Natural killer cell (primary cell): ENCODE results near the gene SUN3. TPM values are rescaled to one million over a fixed set of nuclear protein-coding genes. Genes with fewer than 3 reads are reported as not detected.

Experiments used
- ATAC-seq, 3 donors: fragments of 150-1000 bp in 2 of 3; fragments of 200-7000 bp in 1 of 3; cut with Tn5 transposase; 1 replicate in 1 of 3; 2 replicates in 2 of 3; pipeline ENCODE4 v1.10.0; 2021; ENCODE audit warnings: mild to moderate bottlenecking in 2 of 3, moderate library complexity in 2 of 3
- DNase-seq, 2 donors: peaks; one replicate each; pipeline versions ENCODE4 v3.0.0 to v3.0.0-alpha.2; 2013 to 2021; ENCODE audit warnings: mixed read lengths in 1 of 2
- H3K27ac ChIP-seq: one replicate; pipeline ENCODE4 v1.5.1; 2013; ENCODE audit warnings: mild to moderate bottlenecking, low read length
- H3K27me3 ChIP-seq: one replicate; pipeline ENCODE4 v1.6.1; 2013; ENCODE audit warnings: low read length; ENCODE audit not compliant: control insufficient read depth, insufficient read depth
- H3K36me3 ChIP-seq: one replicate; pipeline ENCODE4 v1.6.1; 2013; ENCODE audit warnings: low read length; ENCODE audit not compliant: control insufficient read depth, insufficient read depth
- H3K4me1 ChIP-seq: one replicate; pipeline ENCODE4 v1.6.1; 2013; ENCODE audit warnings: low read length; ENCODE audit not compliant: control insufficient read depth, insufficient read depth
- H3K4me3 ChIP-seq: one replicate; pipeline ENCODE4 v1.5.1; 2013; ENCODE audit warnings: low read length
- H3K9me3 ChIP-seq: one replicate; pipeline ENCODE4 v1.6.1; 2013; ENCODE audit warnings: low read length; ENCODE audit not compliant: control insufficient read depth, insufficient read depth
- H3K27ac Mint-ChIP-seq, 2 donors: one replicate each; pipeline ENCODE4 v1.8.0; 2022; ENCODE audit warnings: mild to moderate bottlenecking in 2 of 2, mixed read lengths in 2 of 2, moderate library complexity in 1 of 2
- H3K27me3 Mint-ChIP-seq, 2 donors: one replicate each; pipeline ENCODE4 v1.8.0; 2022; ENCODE audit warnings: low read depth in 2 of 2, mixed read lengths in 2 of 2
- H3K36me3 Mint-ChIP-seq: one replicate; pipeline ENCODE4 v1.8.0; 2022; ENCODE audit warnings: mixed read lengths
- H3K4me1 Mint-ChIP-seq, 2 donors: one replicate each; pipeline ENCODE4 v1.8.0; 2022; ENCODE audit warnings: mixed read lengths in 2 of 2
- H3K4me3 Mint-ChIP-seq: one replicate; pipeline ENCODE4 v1.8.0; 2022; ENCODE audit warnings: mild to moderate bottlenecking, moderate library complexity, mixed read lengths
- H3K9me3 Mint-ChIP-seq, 2 donors: one replicate each; pipeline ENCODE4 v1.8.0; 2022; ENCODE audit warnings: mixed read lengths in 2 of 2
- CTCF ChIP-seq: fragments of 200-600 bp; IDR thresholded peaks from one replicate; pipeline ENCODE4 v1.8.0; 2022; ENCODE audit warnings: antibody characterized with exemption
- WGBS: methylation state at CpG from one replicate; pipeline ENCODE4 v1.1.7; 2013; ENCODE audit warnings: missing lambda C conversion rate; ENCODE audit not compliant: insufficient coverage; 5-methylcytosine and 5-hydroxymethylcytosine counted together
- intact Hi-C: fragments of 100-400 bp; cut with micrococcal nuclease; formaldehyde crosslinking; loops from one replicate; pipeline ENCODE4 v1.14.2; 2022
- total RNA-seq, 4 donors: library from RNA; stranded (reverse); fragments of 120-200 nt in 1 of 4; gene quantifications; one replicate each; pipeline versions ENCODE4 v1.2.3 to v1.2.4, GENCODE V29; 2013 to 2022

The SUN3 gene
- total RNA-seq, 3 donors from 2014 or later (not counting 1 experiment from before 2014, with no cell fraction given) = 1.3 TPM; not detected in 2

GRCh38 chr7:47999413-47999812, 29.5 kb downstream of the SUN3 start:
- H3K27me3 Mint-ChIP-seq = peaks cover 3 to 35% of the 10 kb centered on the region in 2 donors

GRCh38 chr7:47992446-47992845, 36.5 kb downstream of the SUN3 start:
- TF ChIP-seq CTCF = no peak
- Histone ChIP-seq H3K27ac (peak overlapping the region; percentile 72), H3K4me3 (peak overlapping the region; percentile 54), H3K27me3 (no peaks in the 10 kb centered on the region), H3K9me3 (no peaks in the 10 kb centered on the region), H3K36me3 (no peaks in the 10 kb centered on the region), H3K4me1 (peaks cover 13% of the 10 kb centered on the region)
- Mint-ChIP-seq H3K27ac (peak overlapping the region; percentile 95 to 97), H3K4me3 (peak overlapping the region; percentile 98), H3K9me3 (peaks cover 6 to 8% of the 10 kb centered on the region in 2 donors), H3K36me3 (no peaks in the 10 kb centered on the region), H3K4me1 (peaks cover 16 to 27% of the 10 kb centered on the region in 2 donors), H3K27me3 (no peaks in the 10 kb centered on the region)
- ATAC-seq (no peak), DNase-seq (no peak)
- intact Hi-C loops = loop anchor here (5.0 kb wide), 1 partner anchor 95 kb away; the partner anchor contains the start of gene UPP1
- 70% methylated on average over 3 of the region's 3 CpGs for WGBS

More at GRCh38 chr7:47999413-47999812, 29.5 kb downstream of the SUN3 start:
- Histone ChIP-seq H3K36me3 (no peaks in the 10 kb centered on the region), H3K9me3 (no peaks in the 10 kb centered on the region), H3K4me1 (no peaks in the 10 kb centered on the region), H3K4me3 (no peak overlapping the region), H3K27me3 (no peaks in the 10 kb centered on the region), H3K27ac (no peak overlapping the region)
- Mint-ChIP-seq H3K4me1 (peaks cover 0 to 9% of the 10 kb centered on the region in 2 donors), H3K4me3 (no peak overlapping the region), H3K27ac (no peak overlapping the region), H3K36me3 (peaks cover 8% of the 10 kb centered on the region), H3K9me3 (peaks cover 6 to 8% of the 10 kb centered on the region in 2 donors)
- intact Hi-C loops = no loop called here
- 96% methylated on average over 11 of the region's 12 CpGs for WGBS
- DNase-seq (no peak), ATAC-seq (no peak)
- no peak for TF ChIP-seq CTCF

GRCh38 chr7:47991741-47992311, 37.1 kb downstream of the SUN3 start:
- ATAC-seq = peak; percentile 98 to 99 (median 99)
- no peaks in the 10 kb centered on the region for H3K36me3 ChIP-seq
- H3K4me1 Mint-ChIP-seq = peaks cover 16 to 27% of the 10 kb centered on the region in 2 donors
- peaks cover 13% of the 10 kb centered on the region for H3K4me1 ChIP-seq
- intact Hi-C loops = loop anchor here (1.0 to 5.0 kb wide), 3 partner anchors 43 to 118 kb away; partner anchors contain the start of genes C7orf57 and UPP1
- H3K27ac Mint-ChIP-seq = peak overlapping the region; percentile 95 to 97
- peak overlapping the region; percentile 98 for H3K4me3 Mint-ChIP-seq
- no peaks in the 10 kb centered on the region for H3K9me3 ChIP-seq
- peak overlapping the region; percentile 72 for H3K27ac ChIP-seq
- peak; percentile 77 to 89 for DNase-seq
- H3K4me3 ChIP-seq = peak overlapping the region; percentile 54
- H3K9me3 Mint-ChIP-seq = peaks cover 6 to 8% of the 10 kb centered on the region in 2 donors
- TF ChIP-seq CTCF = peak; percentile 69
- no peaks in the 10 kb centered on the region for H3K27me3 Mint-ChIP-seq
- 0% methylated on average over 25 of the region's 26 CpGs for WGBS
- H3K27me3 ChIP-seq = no peaks in the 10 kb centered on the region
- no peaks in the 10 kb centered on the region for H3K36me3 Mint-ChIP-seq
